H9 (cell line): Measurements from ENCODE around the gene PODXL2. TPM values are rescaled to one million over a fixed set of nuclear protein-coding genes. Genes with fewer than 3 reads are reported as not detected.

Experiments
- DNase-seq: peaks from one replicate; pipeline ENCODE4 v3.0.0-alpha.2; 2017
- H2AFZ ChIP-seq: one replicate; pipeline ENCODE4 v1.6.1; 2013; ENCODE audit warnings: mild to moderate bottlenecking, low read length, control low read depth, moderate library complexity
- H2AK5ac ChIP-seq: 2 replicates; pipeline ENCODE4 v1.6.1; 2013; ENCODE audit warnings: low read length, control low read depth, mixed read lengths; ENCODE audit not compliant: insufficient read length
- H2BK120ac ChIP-seq: one replicate; pipeline ENCODE4 v1.6.1; 2013; ENCODE audit warnings: low read depth, mild to moderate bottlenecking, low read length, control low read depth, inconsistent platforms; ENCODE audit not compliant: poor library complexity, severe bottlenecking
- H2BK12ac ChIP-seq: 2 replicates; pipeline ENCODE4 v1.6.1; 2013; ENCODE audit warnings: low read length, control low read depth, mixed read lengths, low read depth; ENCODE audit not compliant: insufficient read length
- H2BK15ac ChIP-seq: 2 replicates; pipeline ENCODE4 v1.6.1; 2013; ENCODE audit warnings: low read depth, low read length, control low read depth
- H2BK20ac ChIP-seq: one replicate; pipeline ENCODE4 v1.6.1; 2013; ENCODE audit warnings: low read depth, mild to moderate bottlenecking, low read length, control low read depth, inconsistent platforms; ENCODE audit not compliant: poor library complexity, severe bottlenecking
- H2BK5ac ChIP-seq: 2 replicates; pipeline ENCODE4 v1.6.1; 2013; ENCODE audit warnings: low read length, control low read depth, mixed read lengths; ENCODE audit not compliant: insufficient read length
- H3K14ac ChIP-seq: 2 replicates; pipeline ENCODE4 v1.6.1; 2013; ENCODE audit warnings: low read length, control low read depth; ENCODE audit not compliant: insufficient read depth
- H3K18ac ChIP-seq: 2 replicates; pipeline ENCODE4 v1.6.1; 2013; ENCODE audit warnings: low read depth, mild to moderate bottlenecking, mixed read lengths, low read length, control low read depth; ENCODE audit not compliant: insufficient read length
- H3K23ac ChIP-seq: 2 replicates; pipeline ENCODE4 v1.6.1; 2013; ENCODE audit warnings: low read length, control low read depth, mixed read lengths, low read depth; ENCODE audit not compliant: insufficient read length
- H3K23me2 ChIP-seq: 2 replicates; pipeline ENCODE4 v1.6.1; 2013; ENCODE audit warnings: low read depth, mild to moderate bottlenecking, mixed read lengths, low read length, control low read depth; ENCODE audit not compliant: insufficient read length, poor library complexity, severe bottlenecking
- H3K27ac ChIP-seq: 2 replicates; pipeline ENCODE4 v1.5.1; 2013; ENCODE audit warnings: low read length, control low read depth, mixed read lengths, low read depth; ENCODE audit not compliant: insufficient read length
- H3K27me3 ChIP-seq: 2 replicates; pipeline ENCODE4 v1.6.1; 2013; ENCODE audit warnings: low read length, control low read depth, inconsistent platforms; ENCODE audit not compliant: insufficient read depth
- H3K4ac ChIP-seq: 2 replicates; pipeline ENCODE4 v1.6.1; 2013; ENCODE audit warnings: low read depth, mild to moderate bottlenecking, control low read depth, inconsistent platforms, low read length, moderate library complexity
- H3K4me1 ChIP-seq: 2 replicates; pipeline ENCODE4 v1.6.1; 2013; ENCODE audit warnings: low read length, control low read depth, inconsistent platforms; ENCODE audit not compliant: insufficient read depth
- H3K4me2 ChIP-seq: 2 replicates; pipeline ENCODE4 v1.6.1; 2013; ENCODE audit warnings: low read length, control low read depth, mixed read lengths; ENCODE audit not compliant: insufficient read length, insufficient read depth
- H3K56ac ChIP-seq: 2 replicates; pipeline ENCODE4 v1.6.1; 2013; ENCODE audit warnings: low read depth, mild to moderate bottlenecking, mixed read lengths, low read length, control low read depth; ENCODE audit not compliant: insufficient read length
- H3K79me1 ChIP-seq: 2 replicates; pipeline ENCODE4 v1.6.1; 2013; ENCODE audit warnings: low read depth, mild to moderate bottlenecking, moderate library complexity, low read length, control low read depth, inconsistent platforms; ENCODE audit not compliant: insufficient read depth, poor library complexity, severe bottlenecking
- H3K79me2 ChIP-seq: 2 replicates; pipeline ENCODE4 v1.6.1; 2013; ENCODE audit warnings: low read length, control low read depth, inconsistent platforms; ENCODE audit not compliant: insufficient read depth
- H3K9ac ChIP-seq: 2 replicates; pipeline ENCODE4 v1.6.1; 2013; ENCODE audit warnings: low read length, control low read depth, mixed read lengths; ENCODE audit not compliant: insufficient read length; ENCODE audit errors: extremely low read depth
- H3K9me3 ChIP-seq: one replicate; pipeline ENCODE4 v1.6.1; 2013; ENCODE audit warnings: low read depth, low read length, inconsistent platforms; ENCODE audit not compliant: control insufficient read depth
- H3T11ph ChIP-seq: one replicate; pipeline ENCODE4 v1.6.1; 2013; ENCODE audit warnings: mild to moderate bottlenecking, low read length, control low read depth, inconsistent platforms
- H4K20me1 ChIP-seq: one replicate; pipeline ENCODE4 v1.6.1; 2013; ENCODE audit not compliant: control insufficient read depth, insufficient read length, insufficient read depth
- H4K5ac ChIP-seq: 2 replicates; pipeline ENCODE4 v1.6.1; 2013; ENCODE audit warnings: low read depth, mild to moderate bottlenecking, mixed read lengths, low read length, control low read depth; ENCODE audit not compliant: insufficient read length
- H4K8ac ChIP-seq: replicated peaks from 2 replicates; pipeline ENCODE4 v1.6.1; 2013; ENCODE audit warnings: low read length, control low read depth, mixed read lengths, low read depth; ENCODE audit not compliant: insufficient read length
- H4K91ac ChIP-seq: 2 replicates; pipeline ENCODE4 v1.6.1; 2013; ENCODE audit warnings: low read depth, mild to moderate bottlenecking, moderate library complexity, mixed read lengths, low read length, control low read depth; ENCODE audit not compliant: insufficient read length
- H3K27ac Mint-ChIP-seq, 3 experiments: 2 replicates in 2 of 3; 3 replicates in 1 of 3; pipeline ENCODE4 v1.8.0; 2020 to 2021; ENCODE audit warnings: mixed read lengths in 3 of 3, mild to moderate bottlenecking in 1 of 3, moderate library complexity in 1 of 3
- H3K27me3 Mint-ChIP-seq: 2 replicates; pipeline ENCODE4 v1.8.0; 2021; ENCODE audit warnings: low read depth, mild to moderate bottlenecking, moderate library complexity, mixed read lengths
- H3K36me3 Mint-ChIP-seq, 3 experiments: 2 replicates in 2 of 3; 3 replicates in 1 of 3; pipeline ENCODE4 v1.8.0; 2020 to 2021; ENCODE audit warnings: low read depth in 3 of 3, mixed read lengths in 3 of 3; ENCODE audit not compliant: insufficient read depth in 1 of 3
- H3K4me1 Mint-ChIP-seq, 2 experiments: 2 replicates each; pipeline ENCODE4 v1.8.0; 2020; ENCODE audit warnings: mixed read lengths in 2 of 2
- H3K4me3 Mint-ChIP-seq, 2 experiments: 2 replicates in 1 of 2; 3 replicates in 1 of 2; pipeline ENCODE4 v1.8.0; 2020 to 2021; ENCODE audit warnings: mild to moderate bottlenecking in 2 of 2, mixed read lengths in 2 of 2, moderate library complexity in 1 of 2
- H3K9me3 Mint-ChIP-seq, 2 experiments: 2 replicates in 1 of 2; 3 replicates in 1 of 2; pipeline ENCODE4 v1.8.0; 2020; ENCODE audit warnings: mild to moderate bottlenecking in 2 of 2, mixed read lengths in 2 of 2, moderate library complexity in 1 of 2
- CTCF ChIP-seq: fragments of 200-600 bp; sonication (generic); conservative IDR thresholded peaks from 3 replicates; pipeline ENCODE4 v1.8.0; 2021; ENCODE audit warnings: antibody characterized with exemption, mild to moderate bottlenecking
- WGBS: extraction: QIAGEN DNeasy Blood & Tissue Kit; methylation state at CpG from one replicate; pipeline ENCODE4 v1.1.7; 2013; ENCODE audit warnings: missing lambda C conversion rate, low lambda C conversion rate, mixed read lengths; ENCODE audit not compliant: insufficient read length; ENCODE audit errors: extremely low coverage; 5-methylcytosine and 5-hydroxymethylcytosine counted together
- total RNA-seq: library from RNA; stranded (reverse); gene quantifications from 2 replicates; pipeline ENCODE4 v1.2.1, GENCODE V29; 2021

PODXL2 gene
- total RNA-seq, 1 experiment from 2014 or later: 24.6 TPM

GRCh38 chr3:127698286-127698685, 69.3 kb downstream of the PODXL2 start:
- Histone ChIP-seq H4K5ac (no peak overlapping the region), H3K9me3 (no peaks in the 10 kb centered on the region), H3K4ac (no peak overlapping the region), H2BK12ac (no peak overlapping the region), H4K91ac (no peak overlapping the region), H3T11ph (no peak overlapping the region), H3K56ac (no peak overlapping the region), H3K4me1 (no peaks in the 10 kb centered on the region), H2BK5ac (no peak overlapping the region), H2AFZ (no peak overlapping the region), H4K20me1 (no peaks in the 10 kb centered on the region), H3K18ac (no peak overlapping the region), H2BK120ac (no peak overlapping the region), H4K8ac (no peak overlapping the region), H2BK20ac (no peak overlapping the region), H3K27ac (no peak overlapping the region), H3K79me1 (no peaks in the 10 kb centered on the region), H3K4me2 (no peak overlapping the region), H3K23ac (no peak overlapping the region), H2AK5ac (no peak overlapping the region), H3K23me2 (no peaks in the 10 kb centered on the region), H3K79me2 (no peaks in the 10 kb centered on the region), H3K9ac (no peak overlapping the region), H2BK15ac (no peak overlapping the region), H3K14ac (no peak overlapping the region), H3K27me3 (no peaks in the 10 kb centered on the region)
- TF ChIP-seq CTCF: no peak
- H3K27me3 Mint-ChIP-seq: no peaks in the 10 kb centered on the region
- no CpG with 5 or more reads among the region's 3 CpGs for WGBS
- no peak overlapping the region for H3K4me3 Mint-ChIP-seq
- no peak overlapping the region for H3K27ac Mint-ChIP-seq
- no peak for DNase-seq
- peaks cover 10 to 28% of the 10 kb centered on the region in 2 experiments for H3K4me1 Mint-ChIP-seq
- H3K9me3 Mint-ChIP-seq: no peaks in the 10 kb centered on the region; a peak in 2 of 5 replicates
- H3K36me3 Mint-ChIP-seq: no peaks in the 10 kb centered on the region
